Measurements from ENCODE around the gene MTRR.

The MTRR gene

DNA sequence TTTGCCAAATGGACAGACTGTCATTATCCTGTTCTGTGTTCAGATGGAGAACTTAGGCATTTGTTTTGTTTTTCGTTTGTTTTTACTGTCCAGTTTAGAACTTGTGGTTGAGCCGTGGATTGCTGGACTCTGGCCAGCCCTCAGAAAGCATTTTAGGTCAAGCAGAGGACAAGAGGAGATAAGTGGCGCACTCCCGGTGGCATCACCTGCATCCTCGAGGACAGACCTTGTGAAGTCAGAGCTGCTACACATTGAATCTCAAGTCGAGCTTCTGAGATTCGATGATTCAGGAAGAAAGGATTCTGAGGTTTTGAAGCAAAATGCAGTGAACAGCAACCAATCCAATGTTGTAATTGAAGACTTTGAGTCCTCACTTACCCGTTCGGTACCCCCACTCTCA lies 8.9 kb downstream of the MTRR start:
- no peak overlapping the region for H2AFZ ChIP-seq (ENCODE audit: low read length)
- H3K36me3 ChIP-seq (replicated peaks; ENCODE audit: insufficient read depth, low read length): peaks cover 62% of the 10 kb centered on the region
- no peaks in the 10 kb centered on the region for H3K27me3 ChIP-seq (replicated peaks; ENCODE audit: insufficient read depth, low read length)
- TF ChIP-seq EZH2phosphoT487 (IDR thresholded peaks at IDR 0.05; ENCODE audit: low read length) (no peak), EZH2 (optimal IDR thresholded peaks at IDR 0.05; ENCODE audit: low read depth, low read length) (no peak)
- TF ChIP-seq, protein P1, sequence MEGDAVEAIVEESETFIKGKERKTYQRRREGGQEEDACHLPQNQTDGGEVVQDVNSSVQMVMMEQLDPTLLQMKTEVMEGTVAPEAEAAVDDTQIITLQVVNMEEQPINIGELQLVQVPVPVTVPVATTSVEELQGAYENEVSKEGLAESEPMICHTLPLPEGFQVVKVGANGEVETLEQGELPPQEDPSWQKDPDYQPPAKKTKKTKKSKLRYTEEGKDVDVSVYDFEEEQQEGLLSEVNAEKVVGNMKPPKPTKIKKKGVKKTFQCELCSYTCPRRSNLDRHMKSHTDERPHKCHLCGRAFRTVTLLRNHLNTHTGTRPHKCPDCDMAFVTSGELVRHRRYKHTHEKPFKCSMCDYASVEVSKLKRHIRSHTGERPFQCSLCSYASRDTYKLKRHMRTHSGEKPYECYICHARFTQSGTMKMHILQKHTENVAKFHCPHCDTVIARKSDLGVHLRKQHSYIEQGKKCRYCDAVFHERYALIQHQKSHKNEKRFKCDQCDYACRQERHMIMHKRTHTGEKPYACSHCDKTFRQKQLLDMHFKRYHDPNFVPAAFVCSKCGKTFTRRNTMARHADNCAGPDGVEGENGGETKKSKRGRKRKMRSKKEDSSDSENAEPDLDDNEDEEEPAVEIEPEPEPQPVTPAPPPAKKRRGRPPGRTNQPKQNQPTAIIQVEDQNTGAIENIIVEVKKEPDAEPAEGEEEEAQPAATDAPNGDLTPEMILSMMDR (IDR thresholded peaks at IDR 0.05; ENCODE audit: low read length): no peak
- H3K9ac ChIP-seq (ENCODE audit: low read length): no peak overlapping the region
- no peak overlapping the region for H3K27ac ChIP-seq (ENCODE audit: low read length)
- H3K4me1 ChIP-seq (ENCODE audit: low read length): peaks cover 27% of the 10 kb centered on the region
- H3K9me2 ChIP-seq (replicated peaks; ENCODE audit: insufficient read depth, low read length): no peaks in the 10 kb centered on the region
- no peak overlapping the region for H3K4me2 ChIP-seq (ENCODE audit: low read depth, low read length)
- H3F3A ChIP-seq (ENCODE audit: insufficient read depth, low read length): peaks cover 12% of the 10 kb centered on the region
- no peaks in the 10 kb centered on the region for H3K9me3 ChIP-seq (replicated peaks; ENCODE audit: insufficient read depth, low read length)
- DNase-seq: no peak
- peaks cover 96% of the 10 kb centered on the region for H3K79me2 ChIP-seq (ENCODE audit: low read length)
- H3K4me3 ChIP-seq (ENCODE audit: low read length): no peak overlapping the region
- H4K20me1 ChIP-seq (ENCODE audit: insufficient read depth, low read length): peaks cover 66% of the 10 kb centered on the region

DNA sequence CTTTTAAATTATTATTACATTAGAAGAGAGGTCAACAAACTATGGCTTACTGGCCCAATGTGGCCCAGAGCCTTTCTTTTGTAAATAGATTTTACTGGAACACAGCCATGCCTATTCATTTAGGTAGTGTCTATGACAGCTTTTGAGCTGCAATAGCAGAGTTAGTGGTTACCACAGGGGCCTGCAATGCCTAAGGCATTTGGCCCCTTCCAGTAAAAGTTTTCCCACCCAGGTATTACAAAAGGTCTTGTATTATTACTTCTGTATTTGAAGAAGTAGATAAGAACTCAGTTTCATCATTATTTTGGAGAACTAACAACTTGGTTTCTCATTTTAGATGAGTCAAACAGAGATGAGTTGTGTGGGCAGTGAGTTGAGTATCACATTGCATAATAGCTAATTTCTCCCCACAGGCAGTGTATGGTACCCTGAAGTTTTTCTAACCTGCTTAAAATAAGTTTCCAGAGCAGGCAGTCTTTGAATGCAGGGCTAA lies 9.5 kb downstream of the MTRR start:
- H3K4me3 ChIP-seq (ENCODE audit: low read length): no peak overlapping the region
- no peaks in the 10 kb centered on the region for H3K9me3 ChIP-seq (replicated peaks; ENCODE audit: insufficient read depth, low read length)
- H4K20me1 ChIP-seq (ENCODE audit: insufficient read depth, low read length): peaks cover 66% of the 10 kb centered on the region
- no peak overlapping the region for H2AFZ ChIP-seq (ENCODE audit: low read length)
- no peak overlapping the region for H3K9ac ChIP-seq (ENCODE audit: low read length)
- peaks cover 100% of the 10 kb centered on the region for H3K79me2 ChIP-seq (ENCODE audit: low read length)
- no peak for TF ChIP-seq EZH2 (optimal IDR thresholded peaks at IDR 0.05; ENCODE audit: low read depth, low read length)
- TF ChIP-seq, protein P1 (IDR thresholded peaks at IDR 0.05; ENCODE audit: low read length): no peak
- TF ChIP-seq EZH2phosphoT487 (IDR thresholded peaks at IDR 0.05; ENCODE audit: low read length): no peak
- H3K4me2 ChIP-seq (ENCODE audit: low read depth, low read length): no peak overlapping the region
- H3K27ac ChIP-seq (ENCODE audit: low read length): no peak overlapping the region
- no peaks in the 10 kb centered on the region for H3K27me3 ChIP-seq (replicated peaks; ENCODE audit: insufficient read depth, low read length)
- peaks cover 25% of the 10 kb centered on the region for H3K4me1 ChIP-seq (ENCODE audit: low read length)
- H3K36me3 ChIP-seq (replicated peaks; ENCODE audit: insufficient read depth, low read length): peaks cover 68% of the 10 kb centered on the region
- no peak for DNase-seq
- H3F3A ChIP-seq (ENCODE audit: insufficient read depth, low read length): peaks cover 6% of the 10 kb centered on the region
- H3K9me2 ChIP-seq (replicated peaks; ENCODE audit: insufficient read depth, low read length): no peaks in the 10 kb centered on the region

DNA sequence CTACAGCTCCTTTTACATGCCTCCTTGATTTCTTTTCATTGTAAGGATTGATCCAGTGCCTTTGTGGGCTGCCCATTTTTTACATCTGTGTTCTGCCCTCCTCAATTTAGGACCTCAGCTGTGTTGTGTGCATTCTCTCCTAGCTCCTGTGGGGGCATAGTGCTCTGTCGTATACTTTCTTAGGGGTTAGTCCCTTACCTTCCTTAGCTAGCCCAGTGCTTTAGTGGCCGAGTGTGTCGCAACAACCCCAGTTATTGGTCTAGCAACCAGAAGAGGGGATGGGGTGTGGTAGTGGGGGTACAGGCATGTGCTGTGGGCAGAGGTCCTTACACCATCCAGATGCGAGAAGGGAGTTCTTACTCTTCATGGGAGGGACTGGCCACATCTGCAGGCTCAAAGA lies 12.1 kb downstream of the MTRR start:
- peaks cover 65% of the 10 kb centered on the region for H3K36me3 ChIP-seq (replicated peaks; ENCODE audit: insufficient read depth, low read length)
- no peak overlapping the region for H3K9ac ChIP-seq (ENCODE audit: low read length)
- no peak for DNase-seq
- H3F3A ChIP-seq (ENCODE audit: insufficient read depth, low read length): peaks cover 4% of the 10 kb centered on the region; the same call in 1 of the 2 replicates
- no peak overlapping the region for H3K4me3 ChIP-seq (ENCODE audit: low read length)
- no peak overlapping the region for H3K27ac ChIP-seq (ENCODE audit: low read length)
- no peaks in the 10 kb centered on the region for H3K9me3 ChIP-seq (replicated peaks; ENCODE audit: insufficient read depth, low read length)
- peaks cover 98% of the 10 kb centered on the region for H3K79me2 ChIP-seq (ENCODE audit: low read length)
- peaks cover 49% of the 10 kb centered on the region for H4K20me1 ChIP-seq (ENCODE audit: insufficient read depth, low read length)
- H3K4me1 ChIP-seq (ENCODE audit: low read length): 0 out of 2 replicates have a peak, but pooled peaks cover 9% of the 10 kb centered on the region
- H3K9me2 ChIP-seq (replicated peaks; ENCODE audit: insufficient read depth, low read length): no peaks in the 10 kb centered on the region
- TF ChIP-seq, protein P1 (IDR thresholded peaks at IDR 0.05; ENCODE audit: low read length): no peak
- TF ChIP-seq EZH2phosphoT487 (IDR thresholded peaks at IDR 0.05; ENCODE audit: low read length) (no peak), EZH2 (optimal IDR thresholded peaks at IDR 0.05; ENCODE audit: low read depth, low read length) (no peak)
- H2AFZ ChIP-seq (ENCODE audit: low read length): no peak overlapping the region
- H3K27me3 ChIP-seq (replicated peaks; ENCODE audit: insufficient read depth, low read length): no peaks in the 10 kb centered on the region
- no peak overlapping the region for H3K4me2 ChIP-seq (ENCODE audit: low read depth, low read length)

All from MM.1S (cell line).